T-helper 2 cell treated with Interferon-gamma antibody and Interleukin-4, amounts not matched to agents 100 ng/mL and 5 ng/mL, for 36 hours (primary cell): ENCODE results near the gene ACBD4. TPM values are rescaled to one million over a fixed set of nuclear protein-coding genes. Genes with fewer than 3 reads are reported as not detected.

Source experiments
- intact Hi-C: fragments of 100-400 bp; cut with micrococcal nuclease; formaldehyde crosslinking; loops from one replicate; pipeline ENCODE4 v1.15.1; 2023
- total RNA-seq: library from RNA; stranded (reverse); gene quantifications from 2 replicates; pipeline ENCODE4 v1.2.3, GENCODE V29; 2022

ACBD4 gene
- total RNA-seq, 1 donor from 2014 or later = 15.2 TPM

DNA sequence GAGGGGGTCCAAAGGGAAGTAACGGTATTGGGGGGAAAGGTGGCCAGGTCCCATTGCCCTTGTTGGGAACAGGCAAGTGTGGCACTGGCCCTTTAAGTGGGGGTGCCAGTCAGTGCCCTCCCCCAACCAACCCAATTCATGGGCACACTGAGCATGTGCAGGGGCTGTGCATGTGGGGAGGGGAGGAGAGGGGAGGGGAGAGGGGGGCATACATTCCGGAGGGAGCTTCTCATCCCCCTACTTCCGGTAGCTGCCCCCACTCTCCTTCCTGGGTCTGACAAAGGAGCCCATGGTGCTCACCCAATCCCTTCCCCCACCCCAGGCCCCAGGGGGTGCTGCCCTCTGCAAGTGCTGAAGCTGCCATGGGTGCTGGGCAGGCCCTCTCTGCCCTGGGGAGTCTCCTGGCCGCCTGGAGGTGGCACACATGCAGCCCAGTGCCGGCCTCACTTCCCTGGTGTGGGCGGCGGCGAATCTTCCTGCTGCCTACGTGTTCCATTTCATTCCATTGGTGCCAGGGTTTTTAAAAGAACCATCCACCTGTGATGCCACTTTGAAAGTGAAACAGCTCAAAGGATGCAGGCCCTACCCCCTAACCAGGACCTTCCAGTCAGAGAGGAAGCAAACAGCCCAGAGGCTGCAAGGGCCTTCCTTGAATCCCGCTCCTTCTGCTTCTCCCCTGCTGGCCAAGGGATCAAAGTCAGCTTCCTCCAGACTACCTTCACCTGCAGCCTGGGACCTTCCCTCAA, 37.2 kb downstream of the ACBD4 start:
- intact Hi-C loops = loop anchor here (2.0 kb wide), 1 partner anchor 24 kb away; the partner anchor contains the start of gene HEXIM1

DNA sequence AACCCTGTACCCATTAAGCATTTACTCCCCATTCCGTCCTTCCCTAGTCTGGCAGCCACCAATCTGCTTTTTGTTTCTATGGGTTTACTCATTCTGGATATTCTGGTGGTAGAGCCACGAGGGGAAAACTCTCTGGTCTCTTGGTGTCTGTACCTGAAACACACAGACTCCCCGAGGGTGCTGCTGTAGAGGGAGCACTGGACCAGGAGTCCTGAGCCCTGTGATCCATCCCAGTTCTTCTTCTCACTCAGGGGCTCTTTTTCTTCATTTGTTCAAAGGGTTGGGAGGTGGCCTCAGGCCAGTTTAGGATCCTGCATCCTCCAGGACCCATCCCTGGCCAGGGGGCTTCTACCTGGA, 40.2 kb downstream of the ACBD4 start:
- intact Hi-C loops = no loop called here

DNA sequence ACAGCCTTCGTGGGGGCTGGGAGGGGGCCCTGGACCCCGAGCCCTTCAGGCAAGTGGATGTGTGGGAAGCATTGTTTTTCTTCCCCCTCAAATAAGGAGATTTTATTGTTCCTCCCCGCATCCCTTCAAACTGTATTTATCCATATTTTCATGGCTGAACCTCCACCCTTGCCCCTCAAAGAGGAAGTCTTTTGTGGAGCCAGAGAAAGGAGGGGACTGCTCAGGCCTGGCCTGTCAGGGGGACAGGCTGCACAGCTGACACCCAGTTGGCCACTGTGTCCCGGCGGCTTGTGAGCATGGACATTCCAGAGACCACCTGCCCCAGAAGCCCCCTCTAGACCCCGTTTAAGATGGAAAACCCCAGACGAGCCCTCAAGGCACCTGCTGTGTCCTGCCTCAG, 42.1 kb downstream of the ACBD4 start:
- intact Hi-C loops = no loop called here

DNA sequence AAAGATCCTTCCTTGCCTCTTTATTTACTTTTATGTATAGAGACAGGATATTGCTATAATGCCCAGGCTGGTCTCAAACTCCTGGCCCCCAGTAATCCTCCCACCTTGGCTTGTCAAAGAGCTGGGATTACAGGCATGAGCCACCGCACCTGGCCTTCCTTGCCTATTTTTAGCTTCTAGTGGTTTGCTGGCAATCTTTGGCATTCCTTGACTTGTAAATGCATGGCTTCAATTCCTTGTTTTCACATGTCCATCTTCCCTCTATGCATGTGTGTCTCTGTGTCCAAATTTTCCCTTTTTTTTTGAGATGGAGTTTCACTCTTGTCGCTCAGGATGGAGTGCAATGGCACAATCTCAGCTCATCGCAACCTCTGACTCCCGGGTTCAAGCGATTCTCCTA, 48.7 kb downstream of the ACBD4 start:
- intact Hi-C loops = no loop called here

DNA sequence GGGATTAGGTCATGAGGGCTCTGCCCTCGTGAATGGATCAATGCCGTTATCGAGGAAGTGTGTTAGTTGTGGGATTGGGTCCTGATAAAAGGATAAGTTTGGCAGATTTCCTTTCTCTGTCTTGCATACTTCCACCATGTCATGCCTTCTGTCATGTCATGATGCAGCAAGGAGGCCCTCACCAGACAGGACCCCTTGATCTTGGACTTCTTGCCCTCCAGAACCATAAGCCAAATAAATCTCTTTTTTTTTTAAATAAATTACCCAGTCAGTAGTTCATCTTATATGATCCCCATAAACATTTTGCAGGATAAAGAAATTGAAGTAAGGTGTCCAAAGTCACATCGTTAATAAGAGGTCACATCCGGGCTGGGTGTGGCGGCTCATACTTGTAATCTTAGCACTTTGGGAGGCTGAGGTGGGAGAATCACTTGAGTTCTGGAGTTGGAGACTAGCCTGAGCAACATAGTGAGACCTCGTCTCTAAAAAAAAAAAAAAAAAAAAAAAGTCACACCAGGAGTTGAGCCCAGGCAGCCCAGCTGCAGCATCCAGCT, 51.4 kb downstream of the ACBD4 start:
- intact Hi-C loops = no loop called here

DNA sequence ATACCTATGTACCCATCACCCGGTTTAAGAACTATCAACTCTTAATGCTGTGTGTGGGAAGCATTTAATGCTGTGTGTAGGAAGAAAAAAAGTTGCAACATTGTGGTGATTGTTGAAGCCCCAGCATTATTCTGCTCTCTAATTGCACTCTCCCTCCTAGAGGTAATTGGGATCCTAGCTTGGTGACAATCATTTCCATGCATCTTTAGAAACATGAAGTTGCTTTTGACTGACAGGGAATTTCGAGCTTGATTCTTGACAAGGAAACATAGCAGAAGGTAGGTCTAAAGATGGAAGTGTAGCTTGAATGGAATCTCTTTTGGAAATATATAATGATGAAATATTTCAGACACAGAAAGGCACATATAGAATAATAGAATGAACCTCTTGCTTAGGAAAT, 53.5 kb downstream of the ACBD4 start:
- intact Hi-C loops = no loop called here

DNA sequence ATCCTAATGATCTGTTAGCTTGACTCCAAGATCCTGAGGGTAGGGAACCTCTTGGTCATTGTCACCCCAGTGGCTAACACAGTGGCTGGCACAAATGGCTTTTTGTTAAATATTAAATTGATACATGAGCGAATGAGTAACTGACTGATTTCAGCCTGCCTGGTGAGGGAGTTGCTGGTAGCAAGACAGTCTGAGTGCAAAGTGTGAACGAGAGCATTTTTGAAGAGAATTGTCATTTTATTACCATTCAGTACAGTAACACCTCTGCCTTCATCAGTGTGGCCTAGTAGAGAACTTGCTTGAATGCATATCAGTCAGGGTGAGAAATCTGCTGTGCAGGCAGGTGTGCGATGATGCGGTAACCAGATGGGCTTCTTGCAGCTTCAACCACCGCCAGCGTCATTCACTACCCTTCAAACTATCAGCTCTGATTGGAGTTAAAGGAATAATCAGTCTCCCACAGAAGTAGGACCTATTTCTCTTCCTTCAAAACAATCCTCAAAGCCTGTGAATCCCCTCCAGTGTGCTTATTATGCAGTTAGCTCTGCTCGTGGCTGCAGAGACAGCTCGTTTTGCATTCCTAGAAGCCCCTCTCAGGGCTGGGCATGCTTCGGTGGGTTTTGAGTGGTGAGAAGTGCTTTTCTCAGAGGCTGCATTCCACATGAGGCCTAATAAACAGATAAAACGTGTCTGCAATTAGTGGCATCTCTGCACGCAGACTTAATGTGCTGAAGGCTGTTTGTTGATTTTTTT, 55.2 kb downstream of the ACBD4 start:
- intact Hi-C loops = no loop called here

Other genes starting within 250 kb of the ACBD4 start
- 147 and 159 TPM in 2 replicates for gene EFTUD2, start 236.2 kb upstream of the ACBD4 start, total RNA-seq
- gene GFAP, start 220.2 kb upstream of the ACBD4 start, total RNA-seq = not detected in 2 replicates
- gene KIF18B, start 187.9 kb upstream of the ACBD4 start, total RNA-seq = 83.6 and 84.5 TPM in 2 replicates
- 0.45 and 0.52 TPM in 2 replicates for gene C1QL1, start 167.4 kb upstream of the ACBD4 start, total RNA-seq
- 28.6 and 28.7 TPM in 2 replicates for gene DCAKD, start 84.1 kb upstream of the ACBD4 start, total RNA-seq
- gene NMT1, start 74.4 kb upstream of the ACBD4 start, total RNA-seq = 122 and 125 TPM in 2 replicates
- gene PLCD3, start 3.2 kb upstream of the ACBD4 start, total RNA-seq = 2.6 and 3.5 TPM in 2 replicates
- gene HEXIM1, start 12.8 kb downstream of the ACBD4 start, total RNA-seq = 33.3 and 35.4 TPM in 2 replicates
- 5.6 and 5.8 TPM in 2 replicates for gene HEXIM2, start 26.2 kb downstream of the ACBD4 start, total RNA-seq
- gene FMNL1, start 86.2 kb downstream of the ACBD4 start, total RNA-seq = 387 and 407 TPM in 2 replicates
- gene SPATA32, start 126.4 kb downstream of the ACBD4 start, total RNA-seq = 0.16 and 0.36 TPM in 2 replicates
- 27.8 and 28.6 TPM in 2 replicates for gene MAP3K14, start 181.3 kb downstream of the ACBD4 start, total RNA-seq